Hematopoietic multipotent progenitor cell (in vitro differentiated cells): Measurements from ENCODE around the gene CES3. TPM values are rescaled to one million over a fixed set of nuclear protein-coding genes. Genes with fewer than 3 reads are reported as not detected.
"Not testable (repeated sequence)": the region's sequence is repeated elsewhere in the genome, so short reads cannot be mapped to it uniquely, and the experiment has no call there.

Source experiments
- DNase-seq, 3 donors: peaks; one replicate each; pipeline ENCODE4 v3.0.0-alpha.2; 2011 to 2015; ENCODE audit warnings: low read depth in 2 of 3, low spot score in 2 of 3
- total RNA-seq: library from RNA; depleted of rRNA; stranded (reverse); fragments of >200 nt; gene quantifications from one replicate; pipeline ENCODE4 v1.2.3, GENCODE V29; 2012

The CES3 gene
- total RNA-seq, 1 donor = 4.6 TPM

GRCh38 chr16:66926171-66926947, 34.7 kb upstream of the CES3 start:
- DNase-seq = no peak

- DNase-seq = peak in 1 of 3 donors; percentile 26
These were observed 34.1 kb upstream of the CES3 start for GRCh38 chr16:66926961-66927436.

- DNase-seq = no peak
These were observed 33.0 kb upstream of the CES3 start for GRCh38 chr16:66927918-66928649.

GRCh38 chr16:66928702-66929388, 32.2 kb upstream of the CES3 start:
- peak in 1 of 3 donors; percentile 45 for DNase-seq

GRCh38 chr16:66930189-66930588, 30.9 kb upstream of the CES3 start:
- no peak for DNase-seq

- no peak for DNase-seq
These were observed 29.4 kb upstream of the CES3 start for GRCh38 chr16:66931665-66932064.

GRCh38 chr16:66932076-66932475, 29.0 kb upstream of the CES3 start:
- DNase-seq = no peak

GRCh38 chr16:66933776-66934137, 27.3 kb upstream of the CES3 start:
- no peak for DNase-seq

- DNase-seq = peak; percentile 86 to 89 (median 88)
These were observed 26.8 kb upstream of the CES3 start, which contains the start of gene CIAO2B for GRCh38 chr16:66934138-66934838. TSS of gene CIAO2B (minus strand) at chr16:66934402. CDS start at chr16:66934364, 38 bp downstream.

GRCh38 chr16:66934839-66935313, 26.2 kb upstream of the CES3 start:
- not testable (repeated sequence) for DNase-seq

- no peak for DNase-seq
These were observed 25.6 kb upstream of the CES3 start, which contains the start of gene CES2 for GRCh38 chr16:66935314-66936011. TSS of gene CES2 (plus strand) at chr16:66935516. CDS start at chr16:66935636, 120 bp downstream.

- DNase-seq = no peak
These were observed 24.6 kb upstream of the CES3 start for GRCh38 chr16:66936462-66936861.

- DNase-seq = no peak
These were observed 24.0 kb upstream of the CES3 start for GRCh38 chr16:66936889-66937554.

GRCh38 chr16:66937725-66938337, 23.2 kb upstream of the CES3 start:
- no peak for DNase-seq

- DNase-seq = no peak
These were observed 21.7 kb upstream of the CES3 start for GRCh38 chr16:66939366-66939765.

- no peak for DNase-seq
These were observed 20.8 kb upstream of the CES3 start for GRCh38 chr16:66940236-66940635.

- DNase-seq = no peak
These were observed 18.1 kb upstream of the CES3 start for GRCh38 chr16:66942981-66943380.

- no peak for DNase-seq
These were observed 17.5 kb upstream of the CES3 start for GRCh38 chr16:66943426-66944053.
